AG20443 (cell line): ENCODE data around the gene SYCE1.
"Not testable (repeated sequence)": the region's sequence is repeated elsewhere in the genome, so short reads cannot be mapped to it uniquely, and the experiment has no call there.

Experiments used
- DNase-seq: peaks from one replicate; pipeline ENCODE4 v3.0.0; 2012; ENCODE audit warnings: low spot score, mixed read lengths

SYCE1 gene

GRCh38 chr10:133565441-133566294, at the start of gene SYCE1:
TSS of gene SYCE1 (minus strand) at chr10:133565583. CDS start at chr10:133565529, 54 bp downstream.
- no peak for DNase-seq

DNA sequence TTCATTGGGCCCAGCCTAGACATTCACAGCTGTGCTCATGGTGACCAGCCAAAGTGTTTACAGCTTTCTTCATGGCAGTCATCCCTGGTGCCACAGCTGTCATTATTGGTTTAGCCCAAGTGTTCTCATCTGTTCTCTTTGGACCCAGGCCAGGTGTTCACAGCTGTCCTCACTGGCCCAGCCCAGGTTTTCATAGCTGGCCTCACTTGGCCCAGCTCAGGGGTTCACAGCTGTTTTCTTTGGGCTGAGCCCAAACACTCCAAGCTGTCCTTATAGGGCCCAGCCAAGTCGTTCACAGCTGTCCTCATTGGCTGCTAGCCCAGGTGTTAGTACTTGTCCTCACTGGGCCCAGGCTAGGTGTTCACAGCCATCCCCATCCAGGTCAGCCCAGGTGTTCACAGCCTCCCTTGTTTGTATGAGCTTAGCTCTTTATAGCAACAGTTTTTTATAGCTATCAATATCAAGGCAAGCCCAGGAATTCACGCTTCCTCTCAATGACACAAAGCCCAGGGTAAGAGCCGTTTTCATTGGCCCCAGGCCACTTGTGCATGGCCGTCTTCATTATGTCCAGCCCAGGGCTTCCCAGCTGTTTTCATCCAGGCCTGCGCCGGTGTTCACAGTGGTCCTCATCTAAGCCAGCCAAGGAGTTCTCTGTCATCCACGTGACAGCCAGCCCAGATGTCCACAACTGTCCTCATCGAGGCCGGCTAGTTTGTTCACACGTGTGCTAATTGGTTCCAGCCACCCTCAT, 49.6 kb upstream of the SYCE1 start:
- no peak for DNase-seq

GRCh38 chr10:133613699-133614098, 48.3 kb upstream of the SYCE1 start:
- no peak for DNase-seq

DNA sequence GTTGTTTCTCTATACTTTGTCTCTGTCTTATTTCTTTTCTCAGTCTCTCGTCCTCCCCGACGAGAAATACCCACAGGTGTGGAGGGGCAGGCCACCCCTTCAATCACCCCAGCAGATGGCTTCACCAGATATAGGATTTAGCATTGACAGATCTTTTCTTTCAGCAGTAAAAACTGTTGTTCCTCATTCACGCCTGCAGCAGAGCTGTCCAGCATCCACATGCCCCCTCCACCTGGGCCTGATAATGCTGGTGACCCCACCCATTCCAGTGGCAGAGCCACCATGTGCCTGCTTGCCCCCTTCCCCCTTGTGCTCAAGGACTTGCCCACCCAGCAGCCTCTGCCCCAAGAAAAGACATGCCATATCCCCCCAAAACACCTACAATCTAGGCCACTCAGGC, 45.7 kb upstream of the SYCE1 start:
- DNase-seq: no peak

GRCh38 chr10:133608855-133609254, 43.5 kb upstream of the SYCE1 start:
- DNase-seq: peak; percentile 47

GRCh38 chr10:133603434-133603833, 38.1 kb upstream of the SYCE1 start:
- DNase-seq: not testable (repeated sequence)

DNA sequence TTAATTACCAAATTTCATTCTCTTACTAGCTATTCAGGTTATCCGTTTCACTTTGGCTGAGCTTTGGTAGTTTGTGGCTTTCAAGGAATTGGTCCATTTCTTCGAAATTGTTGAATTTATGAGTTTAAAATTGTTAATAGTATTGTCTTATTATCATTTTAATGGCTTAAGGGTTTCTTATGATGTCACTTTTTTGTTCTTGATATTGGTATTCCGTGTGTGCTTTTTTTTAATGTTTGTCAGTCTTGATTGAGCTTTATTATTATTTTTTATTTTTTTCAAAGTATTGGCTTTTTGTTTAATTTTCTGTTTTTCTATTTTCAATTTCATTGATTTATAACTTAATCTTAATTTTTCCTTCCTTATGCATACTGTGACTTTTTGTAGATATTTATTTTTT, 35.3 kb upstream of the SYCE1 start:
- no peak for DNase-seq

DNA sequence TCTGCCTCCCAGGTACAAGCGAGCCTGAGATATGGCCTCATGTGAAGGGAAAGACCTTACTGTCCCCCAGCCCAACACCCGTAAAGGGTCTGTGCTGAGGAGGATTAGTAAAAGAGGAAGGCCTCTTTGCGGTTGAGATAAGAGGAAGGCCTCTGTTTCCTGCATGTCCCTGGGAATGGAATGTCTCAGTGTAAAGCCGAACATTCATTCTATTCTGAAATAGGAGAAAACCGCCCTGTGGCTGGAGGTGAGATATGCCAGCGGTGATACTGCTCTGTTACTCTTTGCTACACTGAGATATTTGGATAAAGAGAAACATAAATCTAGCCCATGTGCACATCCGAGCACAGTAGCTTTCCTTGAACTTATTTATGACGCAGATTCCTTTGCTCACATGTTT, 34.5 kb upstream of the SYCE1 start:
- DNase-seq: not testable (repeated sequence)

- DNase-seq: no peak
Measured at GRCh38 chr10:133592716-133593115, 27.3 kb upstream of the SYCE1 start.

DNA sequence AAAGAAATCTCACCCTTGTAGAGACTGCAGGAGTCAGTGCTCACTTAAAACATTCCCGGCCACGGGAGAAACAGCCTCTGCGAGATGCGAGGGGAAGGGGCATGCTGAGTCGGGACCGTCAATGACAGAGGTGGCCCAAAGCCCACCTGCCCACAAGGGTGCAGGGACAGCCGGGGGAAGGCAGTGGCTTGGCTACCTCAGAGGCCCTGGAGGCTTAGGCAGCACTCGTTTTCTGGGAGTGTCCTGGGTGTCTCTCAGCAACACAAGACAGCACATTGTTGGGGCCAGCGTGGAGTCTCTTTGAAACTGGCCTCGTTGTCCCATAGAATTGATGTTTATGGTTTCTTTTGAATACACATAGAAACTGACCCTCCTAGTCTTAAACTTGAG, 25.6 kb upstream of the SYCE1 start:
- no peak for DNase-seq

DNA sequence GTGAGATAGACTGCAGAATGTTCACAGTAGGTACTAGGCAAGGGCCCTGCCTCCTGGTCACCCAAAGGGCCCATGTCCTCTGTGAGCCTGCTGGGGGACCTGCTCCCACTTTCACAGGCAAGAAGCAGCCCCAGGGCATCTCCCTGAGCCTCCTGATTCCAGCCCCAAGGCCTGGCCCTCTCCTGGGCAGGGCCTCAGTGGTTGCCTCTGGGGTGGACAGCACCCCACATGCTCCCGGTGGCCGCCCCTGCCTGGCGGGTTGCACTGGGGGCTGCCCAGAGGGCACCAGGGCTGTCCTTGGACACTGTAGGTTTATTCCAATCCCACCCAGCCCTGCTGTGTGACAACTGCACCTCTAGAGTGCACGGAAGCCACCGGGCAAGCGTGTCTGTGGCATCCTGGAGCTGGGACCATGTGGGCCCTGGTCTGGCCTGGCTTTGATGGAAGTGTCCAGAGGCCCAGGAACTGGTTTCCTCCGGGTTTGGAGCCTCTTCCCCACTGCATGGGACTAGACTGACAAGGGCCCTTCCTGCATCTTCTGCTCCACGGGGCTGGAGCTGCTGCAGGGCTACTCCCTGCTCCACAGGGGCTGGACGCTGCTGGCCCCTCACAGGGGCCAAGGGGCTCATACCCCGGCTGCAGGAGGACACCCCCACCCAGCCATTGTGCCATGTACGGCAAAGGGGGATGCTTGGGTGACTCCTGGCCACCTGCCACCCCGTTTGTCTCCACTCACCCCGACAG, 25.0 kb upstream of the SYCE1 start:
- DNase-seq: no peak

- DNase-seq: not testable (repeated sequence)
Measured at GRCh38 chr10:133577037-133577436, 11.7 kb upstream of the SYCE1 start.

DNA sequence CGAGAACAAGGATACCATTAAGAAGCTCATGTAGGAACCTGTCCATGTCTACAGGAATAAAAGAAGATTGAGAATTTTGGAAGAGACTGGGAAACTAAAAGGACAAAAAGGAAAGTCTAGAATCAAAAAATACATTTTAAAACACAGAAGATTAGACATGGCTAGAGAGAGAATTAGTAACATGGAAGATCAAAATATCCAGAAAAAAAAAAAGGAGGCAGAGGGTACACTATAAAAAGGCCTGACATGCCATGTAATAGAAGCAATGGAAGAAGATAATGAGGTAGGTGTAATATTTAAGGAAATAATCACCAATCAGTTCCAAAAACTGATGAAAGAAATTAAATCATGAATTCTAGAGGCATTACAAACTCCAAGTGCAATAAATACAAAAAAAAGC, 8.1 kb upstream of the SYCE1 start:
- DNase-seq: not testable (repeated sequence)

GRCh38 chr10:133572055-133572454, 6.7 kb upstream of the SYCE1 start:
- not testable (repeated sequence) for DNase-seq

- DNase-seq: not testable (repeated sequence)
Measured at GRCh38 chr10:133569801-133570200, 4.4 kb upstream of the SYCE1 start.

- not testable (repeated sequence) for DNase-seq
Measured at GRCh38 chr10:133568831-133569527, 3.6 kb upstream of the SYCE1 start.

GRCh38 chr10:133568287-133568614, 2.9 kb upstream of the SYCE1 start:
- DNase-seq: no peak

- DNase-seq: no peak
Measured at GRCh38 chr10:133567609-133568286, 2.4 kb upstream of the SYCE1 start.

DNA sequence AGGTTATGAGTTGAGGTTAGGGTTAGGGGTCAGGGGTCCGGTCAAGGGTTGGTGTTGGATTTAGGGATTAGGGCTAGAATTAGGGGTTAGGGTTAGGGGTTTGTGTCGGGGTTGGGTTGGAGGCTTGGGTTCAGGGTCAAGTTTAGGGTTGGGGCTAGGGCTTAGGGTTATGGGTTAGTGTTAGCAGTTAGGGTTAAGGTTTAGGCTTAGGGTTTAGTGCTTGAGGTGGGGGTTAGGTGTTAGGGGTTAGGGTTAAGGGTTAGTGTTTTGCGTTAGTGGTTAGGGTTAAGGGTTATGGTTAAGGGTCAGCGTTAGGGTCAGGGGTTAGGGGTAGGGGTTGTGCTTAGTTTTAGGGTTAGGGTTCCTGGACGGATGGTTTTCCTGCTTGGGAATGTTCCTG, 1.7 kb upstream of the SYCE1 start:
- DNase-seq: no peak

- DNase-seq: no peak
Measured at GRCh38 chr10:133564816-133565215, 567 bp downstream of the SYCE1 start.

- DNase-seq: no peak
Measured at GRCh38 chr10:133559216-133559615, 6.2 kb downstream of the SYCE1 start.
